ENCODE results near the gene TMEM258.

DNA sequence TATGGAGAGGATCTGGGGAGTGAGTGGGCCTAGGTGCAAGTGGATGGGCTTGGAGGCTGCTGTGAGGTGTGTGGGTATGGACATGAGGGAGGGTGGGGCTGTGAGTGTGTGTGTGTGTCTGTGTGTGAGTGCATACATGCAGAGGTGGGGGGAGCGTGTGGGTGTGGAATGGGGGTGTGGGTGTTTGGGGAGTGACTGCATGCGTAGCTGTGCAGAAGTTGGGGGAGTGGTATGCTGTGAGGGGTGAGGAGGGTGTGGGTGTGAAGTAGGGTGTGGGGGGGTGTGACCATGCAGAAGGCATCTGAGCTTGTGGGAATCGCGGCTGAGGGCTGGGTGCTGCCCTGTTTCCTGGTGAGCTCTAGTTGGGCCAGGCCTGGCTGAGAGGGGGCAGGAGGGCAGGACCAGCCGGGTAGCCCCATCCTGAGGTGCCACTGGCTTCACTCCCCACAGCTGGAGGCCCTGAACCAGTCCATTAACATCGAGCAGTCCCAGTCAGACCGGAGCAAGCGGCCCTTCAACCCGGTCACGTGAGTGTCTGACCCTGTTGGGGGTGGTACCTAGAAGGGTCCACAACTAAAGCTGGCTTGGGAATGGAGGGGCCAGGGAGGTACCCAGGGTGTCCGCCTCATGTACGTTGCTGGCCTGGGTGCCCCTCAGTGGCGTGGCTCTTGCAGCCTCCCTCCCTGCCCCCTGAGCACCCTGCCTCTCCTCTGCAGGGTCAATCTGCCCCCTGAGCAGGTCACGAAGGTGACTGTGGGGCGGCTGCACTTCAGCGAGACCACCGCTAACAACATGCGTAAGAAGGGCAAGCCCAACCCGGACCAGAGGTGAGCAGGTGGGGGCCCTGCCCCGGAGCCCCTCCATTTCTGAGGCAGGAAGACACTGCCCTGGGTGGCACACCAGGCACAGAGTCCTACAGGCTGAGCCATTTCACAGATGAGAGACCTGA is 16.5 kb downstream of the TMEM258 start:
- no peak for TF ChIP-seq CTCF (IDR thresholded peaks at IDR 0.05; ENCODE audit: low read length)
- TF ChIP-seq EZH2 (IDR thresholded peaks at IDR 0.05; ENCODE audit: borderline replicate concordance, low read length): no peak

Data from OCI-LY1 (cell line).